Upper lobe of left lung (tissue), 6 donors: ENCODE data around the gene DENND1A. TPM values are rescaled to one million over a fixed set of nuclear protein-coding genes. Genes with fewer than 3 reads are reported as not detected.

ENCODE experiments used
- ATAC-seq, 2 donors: fragments of 200-7000 bp; cut with Tn5 transposase; one replicate each; pipeline ENCODE4 v1.9.1; 2022; ENCODE audit warnings: mild to moderate bottlenecking in 2 of 2, moderate library complexity in 2 of 2; ENCODE audit not compliant: low FRiP score in 2 of 2
- DNase-seq, 2 donors: peaks; one replicate each; pipeline ENCODE4 v3.0.0-alpha.2; 2019 to 2020
- H3K27ac ChIP-seq, 4 donors: fragments of 200-600 bp; sonication (generic); one replicate each; pipeline ENCODE4 v1.5.1; 2016 to 2019
- H3K27me3 ChIP-seq, 4 donors: fragments of 200-600 bp; sonication (generic); one replicate each; pipeline ENCODE4 v1.5.1; 2017 to 2019
- H3K36me3 ChIP-seq, 4 donors: fragments of 200-600 bp; sonication (generic); one replicate each; pipeline ENCODE4 v1.5.1; 2016 to 2019
- H3K4me1 ChIP-seq, 4 donors: fragments of 200-600 bp; sonication (generic); one replicate each; pipeline ENCODE4 v1.5.1; 2018 to 2019
- H3K4me3 ChIP-seq, 4 donors: fragments of 200-600 bp; sonication (generic); one replicate each; pipeline ENCODE4 v1.5.1; 2017 to 2019; ENCODE audit warnings: mild to moderate bottlenecking in 2 of 4, moderate library complexity in 1 of 4
- H3K9me3 ChIP-seq, 4 donors: fragments of 200-600 bp; sonication (generic); one replicate each; pipeline ENCODE4 v1.5.1; 2018 to 2019
- CTCF ChIP-seq, 6 experiments: fragments of 450-650 bp in 4 of 6; fragments of 200-600 bp in 2 of 6; sonication (generic) in 2 of 6; IDR thresholded peaks; one replicate each; pipeline ENCODE4 v1.5.1; 2016 to 2019; ENCODE audit warnings: antibody characterized with exemption in 6 of 6
- EP300 ChIP-seq, 4 donors: sonication (generic); formaldehyde crosslinking; IDR thresholded peaks; one replicate each; pipeline ENCODE4 v1.5.1; 2017; ENCODE audit warnings: antibody characterized with exemption in 4 of 4, control low read depth in 2 of 4
- POLR2A ChIP-seq, 4 donors: fragments of 450-650 bp; IDR thresholded peaks; one replicate each; pipeline ENCODE4 v1.5.1; 2016 to 2017; ENCODE audit warnings: antibody characterized with exemption in 4 of 4, mild to moderate bottlenecking in 2 of 4
- POLR2AphosphoS5 ChIP-seq, 2 donors: sonication (generic); formaldehyde crosslinking; IDR thresholded peaks; one replicate each; pipeline ENCODE4 v1.5.1; 2017; ENCODE audit warnings: antibody characterized with exemption in 2 of 2
- WGBS, 2 donors: methylation state at CpG; one replicate each; pipeline ENCODE4 v1.1.5; 2017 to 2018; 5-methylcytosine and 5-hydroxymethylcytosine counted together
- total RNA-seq, 6 donors: library from RNA; depleted of rRNA in 4 of 6; stranded (reverse); fragments of >200 nt in 4 of 6; gene quantifications; one replicate each; pipeline versions ENCODE4 v1.1.0 to v1.2.1, GENCODE V29; 2016 to 2021
- donor health status: DM: no; HTN: no; CAD: no; lungs with moderate emphysema.
- donor health status: DM: no; HTN: yes; CAD: no; lungs with severe emphysema.

DENND1A gene
- total RNA-seq, 6 donors from 2014 or later: 9.8 to 46.1 (median 16.0) TPM

GRCh38 chr9:123814496-123814895 is 115.4 kb downstream of the DENND1A start:
- WGBS, 2 donors: 86 to 90% methylated on average over 1 of the region's 1 CpG
- Histone ChIP-seq H3K4me3 (no peak overlapping the region), H3K9me3 (no peaks in the 10 kb centered on the region), H3K36me3 (no peaks in the 10 kb centered on the region), H3K4me1 (peaks cover 0 to 5% (median 0%) of the 10 kb centered on the region in 4 donors), H3K27ac (no peak overlapping the region), H3K27me3 (no peaks in the 10 kb centered on the region)
- TF ChIP-seq EP300 (IDR thresholded peaks at IDR 0.05) (no peak), POLR2AphosphoS5 (IDR thresholded peaks at IDR 0.05) (no peak), CTCF (IDR thresholded peaks at IDR 0.05) (no peak), POLR2A (IDR thresholded peaks at IDR 0.05) (no peak)
- ATAC-seq (no peak), DNase-seq (no peak)

DNA sequence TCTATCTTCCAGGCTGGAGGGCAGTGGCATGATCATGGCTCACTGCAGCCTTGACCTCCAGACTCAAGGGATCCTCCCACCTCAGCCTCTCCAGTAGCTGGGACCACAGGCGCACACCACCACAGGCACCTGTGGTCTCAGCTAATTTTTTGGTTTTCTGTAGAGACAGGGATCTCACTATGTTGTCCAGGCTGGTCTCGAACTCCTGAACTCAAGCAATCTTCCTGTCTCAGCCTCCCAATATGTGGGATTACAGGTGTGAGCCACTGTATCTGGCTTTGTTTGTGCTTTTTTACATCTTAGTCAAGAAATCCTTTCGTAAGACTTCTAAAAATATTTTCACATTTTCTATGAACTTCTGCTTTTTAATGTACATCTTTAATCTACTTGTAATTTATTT is 116.9 kb downstream of the DENND1A start:
- no peak for TF ChIP-seq EP300 (IDR thresholded peaks at IDR 0.05)
- TF ChIP-seq POLR2AphosphoS5 (IDR thresholded peaks at IDR 0.05): no peak
- no peak for TF ChIP-seq CTCF (IDR thresholded peaks at IDR 0.05)
- no peak for TF ChIP-seq POLR2A (IDR thresholded peaks at IDR 0.05)
- Histone ChIP-seq H3K4me3 (no peak overlapping the region), H3K4me1 (peaks cover 0 to 5% (median 0%) of the 10 kb centered on the region in 4 donors), H3K9me3 (no peaks in the 10 kb centered on the region), H3K27me3 (no peaks in the 10 kb centered on the region), H3K27ac (no peak overlapping the region), H3K36me3 (no peaks in the 10 kb centered on the region)
- ATAC-seq (no peak), DNase-seq (no peak)
- WGBS, 2 donors: 87 to 90% methylated on average over 3 of the region's 3 CpGs

DNA sequence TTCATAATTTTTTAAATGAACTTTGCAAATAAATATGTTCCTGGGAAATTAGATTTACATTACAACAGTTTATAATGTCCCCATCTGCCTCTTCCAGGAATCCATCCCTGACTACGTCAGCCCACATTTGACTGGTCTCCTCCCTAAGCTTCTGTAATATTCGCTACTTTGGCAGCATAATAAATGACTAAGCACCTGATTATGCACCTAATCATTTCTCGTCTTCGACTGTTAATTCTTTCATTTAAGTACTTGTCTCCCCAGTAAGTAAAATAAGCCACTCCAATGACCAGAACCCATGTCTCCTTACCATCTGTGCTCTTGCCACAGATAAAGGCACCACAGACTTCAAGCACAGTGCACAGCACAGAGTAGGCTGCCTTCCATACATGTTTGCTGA is 122.7 kb downstream of the DENND1A start:
- no peak for DNase-seq
- Histone ChIP-seq H3K27ac (no peak overlapping the region), H3K4me3 (no peak overlapping the region), H3K27me3 (no peaks in the 10 kb centered on the region), H3K4me1 (no peaks in the 10 kb centered on the region), H3K36me3 (no peaks in the 10 kb centered on the region), H3K9me3 (no peaks in the 10 kb centered on the region)
- ATAC-seq: no peak
- 97 to 98% methylated on average over 4 of the region's 4 CpGs for WGBS, 2 donors
- TF ChIP-seq POLR2A (IDR thresholded peaks at IDR 0.05) (no peak), CTCF (IDR thresholded peaks at IDR 0.05) (no peak), POLR2AphosphoS5 (IDR thresholded peaks at IDR 0.05) (no peak), EP300 (IDR thresholded peaks at IDR 0.05) (no peak)

DNA sequence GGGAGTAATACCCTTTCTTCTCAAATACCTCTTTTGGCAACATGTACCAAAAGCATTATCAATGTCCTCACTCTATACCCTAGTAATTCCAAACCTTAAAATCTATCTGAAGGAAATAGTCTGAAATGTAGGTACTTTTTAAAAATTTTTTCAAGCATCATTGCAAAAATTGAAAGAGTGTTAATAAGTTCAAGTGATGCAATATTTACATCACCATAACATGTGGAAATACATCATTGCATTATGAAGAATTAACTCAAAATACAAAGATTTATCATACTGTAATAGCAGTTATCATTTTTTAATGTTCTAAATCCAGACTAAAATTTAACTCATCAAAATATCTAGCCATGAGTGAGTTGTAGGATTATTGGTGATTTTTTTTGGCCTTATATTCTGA is 123.1 kb downstream of the DENND1A start:
- no peak for DNase-seq
- no peak overlapping the region for H3K27ac ChIP-seq
- H3K36me3 ChIP-seq: no peaks in the 10 kb centered on the region
- H3K9me3 ChIP-seq: no peaks in the 10 kb centered on the region
- H3K27me3 ChIP-seq: no peaks in the 10 kb centered on the region
- no peak for TF ChIP-seq POLR2A (IDR thresholded peaks at IDR 0.05)
- no peak for TF ChIP-seq CTCF (IDR thresholded peaks at IDR 0.05)
- no peak for TF ChIP-seq EP300 (IDR thresholded peaks at IDR 0.05)
- TF ChIP-seq POLR2AphosphoS5 (IDR thresholded peaks at IDR 0.05): no peak
- no peaks in the 10 kb centered on the region for H3K4me1 ChIP-seq
- H3K4me3 ChIP-seq: no peak overlapping the region
- no peak for ATAC-seq

DNA sequence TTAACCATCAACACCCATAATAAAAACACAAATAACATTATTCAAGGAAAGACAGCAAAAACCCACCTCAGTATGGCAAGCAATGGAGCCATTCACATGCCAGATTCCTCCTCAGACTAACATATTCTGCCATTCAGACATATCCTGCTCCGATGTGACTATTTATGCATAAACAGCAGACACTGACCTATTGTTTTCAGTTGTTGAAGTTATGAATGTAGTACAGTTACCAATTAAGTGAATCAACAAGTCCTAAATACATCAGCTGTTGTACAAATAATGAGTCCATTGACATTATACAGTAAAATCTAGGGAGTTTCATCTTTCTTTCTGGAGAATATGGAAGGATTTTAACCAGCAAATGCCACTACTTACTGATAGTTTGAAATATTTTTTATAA is 131.7 kb downstream of the DENND1A start:
- no peak for ATAC-seq
- Histone ChIP-seq H3K27me3 (no peaks in the 10 kb centered on the region), H3K27ac (no peak overlapping the region), H3K9me3 (no peaks in the 10 kb centered on the region), H3K4me1 (no peaks in the 10 kb centered on the region), H3K36me3 (no peaks in the 10 kb centered on the region), H3K4me3 (no peak overlapping the region)
- TF ChIP-seq EP300 (IDR thresholded peaks at IDR 0.05) (no peak), POLR2A (IDR thresholded peaks at IDR 0.05) (no peak), CTCF (IDR thresholded peaks at IDR 0.05) (no peak), POLR2AphosphoS5 (IDR thresholded peaks at IDR 0.05) (no peak)
- DNase-seq: no peak
- 79 to 88% methylated on average over 1 of the region's 1 CpG for WGBS, 2 donors
